ENCODE measurements around the gene COX7A2.

- TF ChIP-seq CTCF (IDR thresholded peaks at IDR 0.05 in 2 of 3, conservative IDR thresholded peaks at IDR 0.05 in 1 of 3; ENCODE audit: borderline replicate concordance in 1 of 3, insufficient read depth in 1 of 3, low read depth in 2 of 3, low read length in 2 of 3) = no peak
- no peak for TF ChIP-seq EZH2 (IDR thresholded peaks at IDR 0.05)
- no peak for TF ChIP-seq EZH2phosphoT487 (IDR thresholded peaks at IDR 0.05; ENCODE audit: borderline replicate concordance)
- no peak for TF ChIP-seq RAD21 (IDR thresholded peaks at IDR 0.05; ENCODE audit: low read depth)
These were observed 6.2 kb upstream of the COX7A2 start for GRCh38 chr6:75249837-75250236.
